ENCODE measurements around the gene CYRIA.

- TF ChIP-seq MAX (IDR thresholded peaks at IDR 0.05; ENCODE audit: low read depth) (no peak), CHD2 (IDR thresholded peaks at IDR 0.05; ENCODE audit: low read length, partially characterized antibody) (no peak), POLR2AphosphoS5 (IDR thresholded peaks at IDR 0.05; ENCODE audit: low read depth, low read length) (no peak), CTCF (IDR thresholded peaks at IDR 0.05) (no peak), USF1 (IDR thresholded peaks at IDR 0.05; ENCODE audit: borderline replicate concordance, low read depth) (no peak), PBX3 (IDR thresholded peaks at IDR 0.05) (no peak), EZH2phosphoT487 (IDR thresholded peaks at IDR 0.05; ENCODE audit: borderline replicate concordance, low read depth) (no peak), REST (IDR thresholded peaks at IDR 0.05; ENCODE audit: low read depth, low read length) (no peak), EP300 (IDR thresholded peaks at IDR 0.05; ENCODE audit: borderline replicate concordance in 1 of 2, low read depth in 1 of 2, low read length in 1 of 2) (no peak), GATA2 (CRISPR knock-in tag; IDR thresholded peaks at IDR 0.05) (no peak), GABPA (IDR thresholded peaks at IDR 0.05; ENCODE audit: low read depth) (no peak), YY1 (IDR thresholded peaks at IDR 0.05; ENCODE audit: low read depth) (no peak), FOXM1 (IDR thresholded peaks at IDR 0.05; ENCODE audit: low read depth) (no peak)
These were observed 25.5 kb downstream of the CYRIA start for GRCh38 chr2:16640001-16640700.
